CD4-positive, alpha-beta T cell treated with Interleukin-17A for 1 hour (primary cell): Measurements from ENCODE around the gene RNF11.

Source experiments
- DNase-seq: peaks from one replicate; pipeline ENCODE4 v3.0.0-alpha.2; 2020

The RNF11 gene

GRCh38 chr1:51320967-51321923 is 85.2 kb downstream of the RNF11 start:
- no peak for DNase-seq

GRCh38 chr1:51321924-51322280 is 85.8 kb downstream of the RNF11 start:
- no peak for DNase-seq

GRCh38 chr1:51322417-51323101 is 86.5 kb downstream of the RNF11 start:
- no peak for DNase-seq
